GM12873 (cell line): ENCODE data around the gene HPCA.

Experiments
- TF ChIP-seq, protein P1 (sequence below): IDR thresholded peaks from 2 replicates; pipeline ENCODE4 v1.5.1; 2012; ENCODE audit warnings: low read depth, mild to moderate bottlenecking, moderate library complexity, low read length, control low read depth; ENCODE audit not compliant: insufficient read depth; ENCODE audit errors: missing control alignments

Gene HPCA

DNA sequence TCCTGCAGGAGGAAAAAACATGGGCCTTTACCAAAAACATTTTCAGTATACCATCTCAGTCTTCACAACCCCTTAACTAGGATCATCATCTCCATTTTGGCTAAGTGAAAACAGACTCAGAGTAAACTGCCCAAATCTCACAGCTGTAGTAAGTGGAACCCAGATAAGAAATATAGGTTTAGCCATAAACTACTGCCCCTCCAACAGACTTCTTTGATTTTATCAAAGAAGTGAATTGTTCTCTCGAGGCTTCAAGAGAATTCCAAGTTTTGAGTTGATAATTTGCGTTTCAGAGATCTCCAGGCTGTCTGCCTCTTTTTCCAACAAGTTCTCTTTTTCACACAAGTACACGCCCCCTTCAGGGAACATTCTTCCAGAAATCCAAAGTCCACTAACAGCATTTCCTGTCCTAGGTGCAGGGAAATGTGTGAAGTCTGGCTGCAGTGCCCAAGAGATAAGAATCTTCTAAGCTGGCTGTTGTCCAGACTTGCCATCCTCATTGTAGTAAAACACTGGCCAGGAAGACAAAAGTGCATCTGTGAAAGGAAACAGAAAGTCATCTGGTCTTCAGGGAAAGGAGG is 47.5 kb downstream of the HPCA start:
- TF ChIP-seq, protein P1, sequence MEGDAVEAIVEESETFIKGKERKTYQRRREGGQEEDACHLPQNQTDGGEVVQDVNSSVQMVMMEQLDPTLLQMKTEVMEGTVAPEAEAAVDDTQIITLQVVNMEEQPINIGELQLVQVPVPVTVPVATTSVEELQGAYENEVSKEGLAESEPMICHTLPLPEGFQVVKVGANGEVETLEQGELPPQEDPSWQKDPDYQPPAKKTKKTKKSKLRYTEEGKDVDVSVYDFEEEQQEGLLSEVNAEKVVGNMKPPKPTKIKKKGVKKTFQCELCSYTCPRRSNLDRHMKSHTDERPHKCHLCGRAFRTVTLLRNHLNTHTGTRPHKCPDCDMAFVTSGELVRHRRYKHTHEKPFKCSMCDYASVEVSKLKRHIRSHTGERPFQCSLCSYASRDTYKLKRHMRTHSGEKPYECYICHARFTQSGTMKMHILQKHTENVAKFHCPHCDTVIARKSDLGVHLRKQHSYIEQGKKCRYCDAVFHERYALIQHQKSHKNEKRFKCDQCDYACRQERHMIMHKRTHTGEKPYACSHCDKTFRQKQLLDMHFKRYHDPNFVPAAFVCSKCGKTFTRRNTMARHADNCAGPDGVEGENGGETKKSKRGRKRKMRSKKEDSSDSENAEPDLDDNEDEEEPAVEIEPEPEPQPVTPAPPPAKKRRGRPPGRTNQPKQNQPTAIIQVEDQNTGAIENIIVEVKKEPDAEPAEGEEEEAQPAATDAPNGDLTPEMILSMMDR, result no peak

DNA sequence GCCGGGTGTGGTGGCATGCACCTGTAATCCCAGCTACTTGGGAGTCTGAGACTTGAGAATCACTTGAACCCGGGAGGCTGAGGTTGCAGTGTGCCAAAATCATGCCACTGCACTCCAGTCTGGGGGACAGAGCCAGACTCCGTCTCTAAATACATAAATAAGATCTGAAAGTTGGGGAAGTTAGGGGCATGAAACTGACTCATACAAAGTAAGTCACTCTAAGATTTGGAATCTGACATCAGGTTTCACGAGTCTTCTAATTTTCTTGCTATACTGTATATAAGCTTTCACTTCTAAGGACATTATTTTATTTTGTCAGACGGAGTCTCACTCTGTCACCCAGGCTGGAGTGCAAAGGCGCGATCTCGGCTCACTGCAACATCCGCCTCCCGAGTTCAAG is 48.2 kb downstream of the HPCA start:
- TF ChIP-seq, protein P1, result no peak

DNA sequence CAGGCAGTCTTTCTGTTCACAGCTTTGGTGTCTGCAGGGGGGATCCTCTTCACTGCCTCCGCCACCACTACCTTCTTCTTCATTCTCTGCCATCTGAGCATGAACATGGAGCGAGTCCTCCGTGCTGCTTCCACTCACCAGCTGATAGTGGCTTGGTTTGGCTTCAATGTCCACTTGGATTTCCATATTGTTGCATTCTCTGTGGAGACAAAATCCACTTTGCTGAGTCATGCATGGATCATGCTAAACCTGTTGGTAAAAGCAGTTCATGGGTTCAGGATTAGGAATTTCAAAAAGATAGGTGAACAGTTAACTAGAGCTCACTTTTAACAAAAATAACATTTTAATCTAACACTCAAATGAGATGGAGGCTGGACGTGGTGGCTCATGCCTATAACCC is 50.8 kb downstream of the HPCA start:
- TF ChIP-seq, protein P1, result no peak

DNA sequence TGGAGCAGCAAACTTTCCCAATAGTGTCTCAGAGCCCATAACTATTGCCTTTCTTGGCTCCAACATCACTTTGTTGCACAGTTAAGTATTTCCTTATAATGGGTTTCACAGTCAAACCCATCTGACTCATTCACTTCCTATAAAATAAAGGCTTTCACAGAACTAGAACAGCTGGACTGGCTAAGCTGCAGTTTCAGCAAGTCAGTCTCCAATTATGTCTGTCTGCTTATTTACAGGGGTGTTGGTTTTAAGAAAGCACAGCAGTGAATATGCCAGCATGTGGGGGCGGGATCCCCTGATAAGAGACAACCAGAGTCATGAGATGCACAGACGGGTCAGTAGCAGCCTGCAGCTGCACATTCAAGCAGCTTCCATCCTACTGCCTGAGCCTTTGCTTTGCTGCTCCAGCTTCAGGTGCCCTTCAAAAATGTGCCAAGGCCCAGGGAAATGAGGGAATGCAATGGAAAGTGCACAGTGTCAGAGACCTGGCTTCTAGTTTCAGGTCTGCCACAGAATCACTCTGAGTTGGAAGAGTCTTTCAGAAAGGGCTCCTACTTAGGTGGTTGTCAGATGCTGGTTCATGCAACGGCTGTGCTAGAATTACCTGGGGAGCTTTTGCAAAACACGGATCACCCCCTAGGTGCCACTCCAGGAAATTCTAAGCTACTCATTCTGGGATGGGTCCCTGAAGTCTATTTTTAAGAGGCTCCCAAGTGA is 53.5 kb downstream of the HPCA start:
- TF ChIP-seq, protein P1, result no peak

DNA sequence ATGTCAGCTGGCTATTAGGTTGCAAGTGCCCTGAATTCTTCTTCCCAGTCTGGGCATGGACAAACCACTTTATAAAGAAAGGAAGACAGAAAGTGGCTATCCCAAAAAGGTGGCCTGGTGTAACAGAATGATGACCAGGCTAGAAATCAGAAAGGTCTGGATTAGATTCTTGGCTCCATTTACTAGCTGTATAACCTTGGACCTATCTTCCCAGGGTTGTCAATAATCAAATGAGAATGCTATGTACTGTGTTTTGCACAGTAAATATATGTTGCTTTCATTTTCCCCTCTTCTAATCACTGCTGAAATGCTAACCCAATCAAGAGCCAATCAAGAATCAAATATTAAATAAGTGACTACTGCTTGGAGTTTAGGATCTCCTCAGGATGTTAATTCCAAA is 57.9 kb downstream of the HPCA start:
- TF ChIP-seq, protein P1, result no peak
